T-helper 17 cell (primary cell): ENCODE measurements around the gene MKS1. TPM values are rescaled to one million over a fixed set of nuclear protein-coding genes. Genes with fewer than 3 reads are reported as not detected.

Experiments
- ATAC-seq: fragments of 150-1000 bp; cut with Tn5 transposase; 2 replicates; pipeline ENCODE4 v1.10.0; 2021; ENCODE audit warnings: mild to moderate bottlenecking, moderate library complexity
- DNase-seq, 3 donors: peaks; one replicate each; pipeline versions ENCODE4 v3.0.0 to v3.0.0-alpha.2; 2020 to 2021
- H3K9me3 ChIP-seq: one replicate; pipeline ENCODE4 v1.7.0; 2013; ENCODE audit warnings: low read length, mild to moderate bottlenecking; ENCODE audit not compliant: control insufficient read depth, poor library complexity, severe bottlenecking
- H3K27ac Mint-ChIP-seq: one replicate; pipeline ENCODE4 v1.8.0; 2022; ENCODE audit warnings: mild to moderate bottlenecking, moderate library complexity, mixed read lengths
- H3K27me3 Mint-ChIP-seq: one replicate; pipeline ENCODE4 v1.8.0; 2022; ENCODE audit warnings: mixed read lengths
- H3K36me3 Mint-ChIP-seq: one replicate; pipeline ENCODE4 v1.8.0; 2022; ENCODE audit warnings: low read depth, mixed read lengths
- H3K4me1 Mint-ChIP-seq: one replicate; pipeline ENCODE4 v1.8.0; 2022; ENCODE audit warnings: mild to moderate bottlenecking, mixed read lengths
- H3K4me3 Mint-ChIP-seq: one replicate; pipeline ENCODE4 v1.8.0; 2022; ENCODE audit warnings: mild to moderate bottlenecking, moderate library complexity, mixed read lengths
- total RNA-seq, 4 donors: library from RNA in 2 of 4; stranded (reverse) in 2 of 4; gene quantifications; one replicate each; pipeline ENCODE4 v1.2.3 and lab custom pipeline; 2022 to 2026

The MKS1 gene
- total RNA-seq, 2 donors from 2014 or later, result 7.6 to 7.7 TPM

DNA sequence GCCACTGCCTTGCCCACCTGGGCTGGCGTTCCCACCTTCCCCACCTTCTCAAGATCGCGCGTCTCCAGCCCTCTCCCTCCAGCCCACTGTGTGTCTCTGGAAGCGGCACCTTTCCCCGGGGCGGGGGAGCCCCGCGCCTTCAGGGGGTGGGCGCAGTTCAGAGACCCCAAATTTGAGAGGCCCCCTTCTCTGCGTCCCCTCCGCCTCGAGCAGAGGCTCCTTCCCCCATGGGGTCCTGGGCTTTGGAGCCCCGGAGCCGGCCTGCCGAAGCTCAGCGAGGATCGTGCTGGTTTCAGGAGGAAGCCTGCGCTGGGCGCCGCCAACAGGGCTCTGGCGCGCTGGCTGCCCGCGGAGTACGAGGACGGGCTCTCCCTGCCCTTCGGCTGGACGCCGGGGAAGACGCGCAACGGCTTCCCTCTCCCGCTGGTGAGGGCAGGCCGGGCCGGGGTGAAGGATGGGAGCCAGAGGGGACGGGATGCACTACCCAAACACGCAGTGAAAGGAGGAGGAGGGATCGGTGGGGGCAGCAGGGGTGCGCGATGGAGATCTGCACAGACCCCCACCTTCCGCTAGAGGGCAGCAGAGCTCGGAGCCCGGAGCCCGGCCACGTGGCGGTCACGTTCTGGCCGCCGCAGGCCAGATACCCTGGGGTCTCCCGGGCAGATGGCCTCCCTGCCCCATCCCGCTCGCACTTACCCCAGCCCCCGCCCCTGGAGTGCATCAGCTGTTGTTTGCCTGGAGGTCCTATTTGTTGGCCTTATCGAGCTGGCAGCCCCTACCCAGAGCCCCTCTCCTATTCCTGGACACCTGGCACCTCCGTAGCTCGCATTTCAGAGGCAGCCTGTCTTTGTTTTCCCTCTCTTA lies 30.4 kb upstream of the MKS1 start:
- peak; percentile 97 for ATAC-seq
- peaks cover 12% of the 10 kb centered on the region for H3K4me1 Mint-ChIP-seq
- peaks cover 36% of the 10 kb centered on the region for H3K27me3 Mint-ChIP-seq
- no peak overlapping the region for H3K27ac Mint-ChIP-seq
- peak; percentile 58 to 69 (median 63) for DNase-seq
- peak overlapping the region; percentile 87 for H3K4me3 Mint-ChIP-seq
- H3K36me3 Mint-ChIP-seq, result no peaks in the 10 kb centered on the region
- no peaks in the 10 kb centered on the region for H3K9me3 ChIP-seq

GRCh38 chr17:58248955-58249269 lies 29.9 kb upstream of the MKS1 start:
- Mint-ChIP-seq H3K27ac (no peak overlapping the region), H3K36me3 (no peaks in the 10 kb centered on the region), H3K4me1 (peaks cover 16% of the 10 kb centered on the region), H3K27me3 (peaks cover 40% of the 10 kb centered on the region), H3K4me3 (peak overlapping the region; percentile 87)
- H3K9me3 ChIP-seq, result no peaks in the 10 kb centered on the region
- DNase-seq (no peak), ATAC-seq (no peak)

DNA sequence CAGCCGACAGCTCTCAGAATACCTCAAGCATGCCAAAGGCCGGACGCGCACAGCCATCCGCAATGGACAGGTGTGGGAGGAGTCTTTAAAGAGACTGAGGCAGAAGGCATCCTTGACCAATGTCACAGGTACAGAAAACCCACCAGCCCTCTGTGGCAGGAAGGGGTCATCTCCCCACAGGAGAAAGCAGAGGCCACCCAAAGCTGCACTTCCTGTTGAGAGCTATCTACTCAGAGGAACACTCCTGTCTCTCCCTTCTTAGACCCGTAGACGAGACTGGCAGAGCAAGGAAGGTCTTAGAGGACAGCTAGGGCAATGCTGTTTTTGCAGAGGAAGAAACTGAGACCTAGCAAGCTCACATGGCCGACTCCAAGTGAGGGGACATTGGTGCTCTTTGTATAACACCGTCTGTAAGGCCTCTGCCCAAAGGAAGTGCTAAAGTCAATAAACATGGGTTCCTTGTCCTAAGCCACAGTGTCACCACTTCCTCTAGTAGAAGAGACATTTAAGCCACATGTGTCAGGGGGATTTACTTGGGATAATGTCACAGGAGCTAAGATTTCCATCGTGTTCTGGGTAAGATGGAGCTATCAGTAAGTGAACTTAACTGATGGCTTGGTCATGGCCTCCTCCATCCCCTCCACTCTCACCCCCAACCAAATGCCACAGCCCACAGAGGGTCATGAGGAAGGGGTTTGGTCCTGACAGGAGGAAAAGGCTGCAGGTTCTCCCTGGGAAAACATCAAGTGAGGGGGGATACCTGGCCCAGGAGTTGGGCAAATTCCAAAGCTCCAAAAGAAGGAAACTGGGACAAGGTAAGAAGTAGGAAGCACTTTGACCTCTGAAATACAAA lies 28.7 kb upstream of the MKS1 start:
- ATAC-seq, result no peak
- peaks cover 16% of the 10 kb centered on the region for H3K4me1 Mint-ChIP-seq
- peaks cover 44% of the 10 kb centered on the region for H3K27me3 Mint-ChIP-seq
- no peaks in the 10 kb centered on the region for H3K9me3 ChIP-seq
- DNase-seq, result no peak
- no peak overlapping the region for H3K27ac Mint-ChIP-seq
- peaks cover 2% of the 10 kb centered on the region for H3K36me3 Mint-ChIP-seq
- H3K4me3 Mint-ChIP-seq, result peak overlapping the region; percentile 71

- H3K27me3 Mint-ChIP-seq, result peaks cover 44% of the 10 kb centered on the region
- H3K9me3 ChIP-seq, result no peaks in the 10 kb centered on the region
- peaks cover 2% of the 10 kb centered on the region for H3K36me3 Mint-ChIP-seq
- no peak overlapping the region for H3K4me3 Mint-ChIP-seq
- no peak overlapping the region for H3K27ac Mint-ChIP-seq
- ATAC-seq (no peak), DNase-seq (no peak)
- H3K4me1 Mint-ChIP-seq, result peaks cover 16% of the 10 kb centered on the region
These were observed 27.7 kb upstream of the MKS1 start for GRCh38 chr17:58246781-58247180.

DNA sequence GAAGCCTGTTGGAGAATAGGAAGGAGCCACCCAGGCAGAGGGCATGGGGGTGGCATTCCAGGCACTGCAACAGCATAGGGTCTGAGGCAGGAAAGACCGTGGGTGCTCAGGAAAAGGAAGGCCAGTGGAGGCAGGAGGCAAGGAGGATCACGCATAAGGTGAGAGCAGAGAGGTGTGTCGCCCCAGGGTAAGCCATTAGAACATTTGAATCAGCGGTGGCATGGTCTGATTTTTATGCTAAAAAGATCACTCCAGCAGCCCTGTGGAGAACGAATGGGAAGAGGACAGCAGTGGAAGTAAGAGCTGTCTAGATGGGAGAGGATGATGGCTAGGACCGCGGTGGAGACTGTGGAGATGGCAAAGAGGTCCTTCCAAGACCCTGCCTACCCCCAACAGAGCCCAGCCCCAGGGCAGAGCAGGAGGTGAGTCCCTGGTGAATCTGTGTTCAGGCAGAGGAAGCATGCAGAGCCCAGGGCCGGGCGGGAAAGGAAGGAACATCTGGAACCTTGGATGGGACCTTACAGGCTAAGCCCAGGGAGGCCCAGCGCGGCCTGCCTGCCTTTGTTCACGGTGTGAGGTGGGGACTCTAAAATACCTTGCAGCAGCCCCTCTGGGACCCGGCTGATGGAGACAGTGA lies 27.2 kb upstream of the MKS1 start:
- peaks cover 16% of the 10 kb centered on the region for H3K4me1 Mint-ChIP-seq
- DNase-seq, result no peak
- H3K4me3 Mint-ChIP-seq, result no peak overlapping the region
- H3K27me3 Mint-ChIP-seq, result peaks cover 49% of the 10 kb centered on the region
- no peak overlapping the region for H3K27ac Mint-ChIP-seq
- no peaks in the 10 kb centered on the region for H3K9me3 ChIP-seq
- ATAC-seq, result no peak
- H3K36me3 Mint-ChIP-seq, result peaks cover 2% of the 10 kb centered on the region

- no peak for ATAC-seq
- Mint-ChIP-seq H3K36me3 (peaks cover 2% of the 10 kb centered on the region), H3K4me3 (no peak overlapping the region), H3K27ac (no peak overlapping the region), H3K4me1 (peaks cover 16% of the 10 kb centered on the region), H3K27me3 (peaks cover 53% of the 10 kb centered on the region)
- no peak for DNase-seq
- no peaks in the 10 kb centered on the region for H3K9me3 ChIP-seq
These were observed 26.5 kb upstream of the MKS1 start for GRCh38 chr17:58245428-58246103.

DNA sequence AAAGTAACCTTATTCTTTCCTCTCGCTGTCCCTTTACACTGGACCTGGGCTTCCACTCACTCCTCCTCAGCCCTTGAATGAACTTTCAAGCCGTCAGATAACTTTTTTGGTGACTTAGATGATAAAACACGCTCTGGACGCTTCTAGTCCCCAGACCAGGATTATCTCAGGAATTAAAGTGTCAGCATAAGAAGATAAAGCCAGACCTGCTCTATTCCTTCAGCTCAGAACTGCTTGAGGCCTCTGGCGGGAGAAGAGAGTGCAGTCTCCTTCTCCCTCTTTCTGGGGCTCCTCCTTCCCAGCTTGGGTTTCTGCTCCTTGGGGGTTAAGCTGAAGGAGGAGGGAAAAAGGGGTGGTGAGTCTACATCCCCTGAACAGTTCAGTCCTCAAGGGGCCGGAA lies 25.9 kb upstream of the MKS1 start:
- Mint-ChIP-seq H3K4me1 (peaks cover 12% of the 10 kb centered on the region), H3K27me3 (peaks cover 59% of the 10 kb centered on the region), H3K36me3 (peaks cover 2% of the 10 kb centered on the region), H3K4me3 (no peak overlapping the region), H3K27ac (no peak overlapping the region)
- H3K9me3 ChIP-seq, result no peaks in the 10 kb centered on the region
- ATAC-seq (no peak), DNase-seq (no peak)

DNA sequence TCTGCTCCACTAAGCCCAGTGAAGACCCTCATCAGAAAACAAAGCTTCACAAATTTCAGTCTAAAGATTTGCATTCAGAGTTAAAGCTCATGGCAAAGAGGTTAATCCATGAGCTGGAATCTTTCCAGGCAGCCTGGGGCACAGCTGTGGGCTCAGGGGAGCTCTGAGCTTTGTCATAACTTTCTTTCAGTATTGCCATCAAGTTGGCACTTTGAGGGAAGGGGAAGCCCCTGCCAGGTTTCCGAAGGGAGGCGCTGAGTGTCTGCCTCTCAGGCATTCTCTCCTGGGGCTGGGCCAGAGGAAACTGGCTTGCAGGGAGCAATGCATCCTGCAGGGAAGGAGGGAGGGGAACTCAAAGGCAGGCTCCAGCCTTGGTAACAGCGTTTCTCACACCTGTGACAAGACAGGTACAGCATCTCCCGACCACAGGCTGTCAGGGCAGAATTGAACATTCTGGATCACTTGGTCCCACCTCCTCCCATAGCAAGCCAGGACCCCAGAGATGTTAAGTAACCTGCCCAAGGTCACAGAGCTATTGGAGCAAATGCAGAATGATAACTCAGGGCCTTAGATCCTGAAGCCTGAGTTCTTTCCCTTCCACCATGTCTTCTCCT lies 23.2 kb upstream of the MKS1 start:
- ATAC-seq (no peak), DNase-seq (no peak)
- H3K36me3 Mint-ChIP-seq, result peaks cover 2% of the 10 kb centered on the region
- H3K4me1 Mint-ChIP-seq, result peaks cover 4% of the 10 kb centered on the region
- H3K4me3 Mint-ChIP-seq, result no peak overlapping the region
- no peaks in the 10 kb centered on the region for H3K9me3 ChIP-seq
- no peak overlapping the region for H3K27ac Mint-ChIP-seq
- peaks cover 76% of the 10 kb centered on the region for H3K27me3 Mint-ChIP-seq

DNA sequence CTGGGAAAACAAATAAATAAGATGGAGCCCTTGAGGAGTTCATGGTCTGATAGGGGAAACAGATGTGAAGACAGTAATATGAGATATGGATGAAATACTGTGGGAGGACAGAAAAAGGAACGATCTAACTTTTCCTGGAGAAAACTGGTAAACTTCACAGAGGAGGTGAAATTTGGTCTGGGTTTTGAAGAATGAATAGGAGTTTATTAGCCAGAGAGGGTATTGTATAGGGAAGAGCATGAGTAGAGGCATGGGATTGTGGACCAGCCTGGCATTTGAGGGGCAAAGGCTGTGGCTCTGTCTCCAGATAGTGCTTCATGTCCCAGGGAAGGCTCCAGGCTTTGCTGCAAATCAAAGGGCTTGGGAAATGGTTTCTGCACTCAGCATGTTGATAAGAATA lies 20.9 kb upstream of the MKS1 start:
- no peak for DNase-seq
- ATAC-seq, result no peak
- H3K27me3 Mint-ChIP-seq, result peaks cover 85% of the 10 kb centered on the region
- no peak overlapping the region for H3K4me3 Mint-ChIP-seq
- H3K36me3 Mint-ChIP-seq, result peaks cover 2% of the 10 kb centered on the region
- H3K9me3 ChIP-seq, result no peaks in the 10 kb centered on the region
- H3K4me1 Mint-ChIP-seq, result peaks cover 6% of the 10 kb centered on the region
- no peak overlapping the region for H3K27ac Mint-ChIP-seq

DNA sequence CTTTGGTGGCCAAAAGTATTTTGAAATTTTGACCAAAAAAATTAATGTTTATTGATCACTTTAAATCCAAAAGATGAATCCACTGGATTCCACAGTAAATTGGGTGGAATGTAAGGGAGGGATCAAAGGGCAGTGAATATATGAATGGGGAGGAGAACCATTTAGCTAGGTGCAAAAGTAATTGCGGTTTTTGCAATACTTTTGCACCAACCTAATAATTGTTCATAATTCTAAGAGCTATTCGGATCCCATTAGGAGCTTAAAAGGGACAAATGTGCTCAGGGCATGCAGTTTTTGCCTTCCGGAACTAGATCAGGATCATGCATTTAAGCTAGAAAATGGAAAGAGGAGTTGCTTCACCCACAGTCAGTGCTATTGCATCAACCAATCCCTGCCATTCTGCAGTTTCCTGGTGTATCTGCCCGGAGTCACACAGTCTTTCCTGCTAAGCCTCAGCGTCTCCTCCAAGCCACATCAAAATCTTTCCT lies 19.1 kb upstream of the MKS1 start, which contains the start of gene LPO:
Gene LPO (plus strand): TSS at position 438 of the 488 bp plus-strand sequence. CDS start 4,396 bp downstream, outside the sequence.
- ATAC-seq, result no peak
- Mint-ChIP-seq H3K27me3 (peaks cover 77% of the 10 kb centered on the region), H3K4me1 (peaks cover 2% of the 10 kb centered on the region), H3K27ac (no peak within 1 kb of the TSS), H3K36me3 (no peaks in the 10 kb centered on the region), H3K4me3 (no peak within 1 kb of the TSS)
- no peak for DNase-seq
- no peaks in the 10 kb centered on the region for H3K9me3 ChIP-seq

- Mint-ChIP-seq H3K4me3 (no peak overlapping the region), H3K27ac (no peak overlapping the region), H3K36me3 (no peaks in the 10 kb centered on the region), H3K4me1 (peaks cover 4% of the 10 kb centered on the region), H3K27me3 (peaks cover 73% of the 10 kb centered on the region)
- no peaks in the 10 kb centered on the region for H3K9me3 ChIP-seq
- ATAC-seq, result no peak
- no peak for DNase-seq
These were observed 17.3 kb upstream of the MKS1 start for GRCh38 chr17:58236394-58236793.

DNA sequence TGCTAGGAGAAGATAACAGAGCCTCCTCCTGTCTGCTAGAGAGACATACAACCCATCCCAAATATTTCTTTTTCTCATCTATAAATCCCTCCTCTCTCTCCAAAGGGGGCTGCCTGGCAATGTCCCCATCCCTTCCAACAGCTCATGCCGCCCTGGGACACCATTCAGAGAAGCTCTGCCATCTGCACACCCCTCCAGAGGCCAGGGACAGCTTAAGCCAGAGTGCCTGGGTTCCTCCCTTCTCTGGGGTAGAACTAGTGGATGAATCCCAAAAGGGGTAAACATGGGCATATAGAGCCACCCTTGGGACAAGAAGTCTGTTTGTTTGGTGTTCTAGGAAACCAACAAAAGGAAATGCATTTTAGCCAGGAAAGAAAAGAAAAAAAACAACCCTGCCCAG lies 16.8 kb upstream of the MKS1 start:
- Mint-ChIP-seq H3K27ac (no peak overlapping the region), H3K27me3 (peaks cover 70% of the 10 kb centered on the region), H3K4me3 (no peak overlapping the region), H3K4me1 (peaks cover 4% of the 10 kb centered on the region), H3K36me3 (no peaks in the 10 kb centered on the region)
- ATAC-seq (no peak), DNase-seq (no peak)
- no peaks in the 10 kb centered on the region for H3K9me3 ChIP-seq
